ENCODE results near the gene DCBLD1.

The DCBLD1 gene

DNA sequence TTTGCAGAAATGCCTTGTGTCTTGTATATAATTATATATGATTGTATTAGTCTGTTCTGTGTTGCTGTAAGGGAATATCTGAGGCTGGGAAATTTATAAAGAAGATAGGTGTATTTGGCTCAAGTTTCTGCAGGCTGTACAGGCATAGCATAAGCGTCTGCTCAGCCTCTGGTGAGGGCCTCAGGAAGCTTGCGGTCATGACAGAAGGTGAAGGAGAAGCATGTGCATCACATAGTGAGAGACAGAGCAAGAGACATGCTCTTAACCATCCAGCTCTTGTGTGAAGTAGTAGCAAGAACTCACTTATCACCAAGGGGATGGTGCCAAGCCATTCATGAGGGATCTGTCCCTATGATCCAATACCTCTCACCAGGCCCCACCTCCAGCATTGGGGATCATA is 6.5 kb downstream of the DCBLD1 start:
- H3K9me3 ChIP-seq = no peaks in the 10 kb centered on the region
- no peak overlapping the region for H3K27ac ChIP-seq
- peaks cover 0 to 9% (median 6%) of the 10 kb centered on the region in 4 donors for H3K4me1 ChIP-seq
- intact Hi-C loops (cut with DNase I; ENCODE audit: low total_unique reads) = no loop called here
- no peaks in the 10 kb centered on the region for H3K27me3 ChIP-seq
- no peak for DNase-seq
- H3K4me3 ChIP-seq = no peak overlapping the region
- no peak for TF ChIP-seq CTCF (IDR thresholded peaks at IDR 0.05)
- no peaks in the 10 kb centered on the region for H3K36me3 ChIP-seq

DNA sequence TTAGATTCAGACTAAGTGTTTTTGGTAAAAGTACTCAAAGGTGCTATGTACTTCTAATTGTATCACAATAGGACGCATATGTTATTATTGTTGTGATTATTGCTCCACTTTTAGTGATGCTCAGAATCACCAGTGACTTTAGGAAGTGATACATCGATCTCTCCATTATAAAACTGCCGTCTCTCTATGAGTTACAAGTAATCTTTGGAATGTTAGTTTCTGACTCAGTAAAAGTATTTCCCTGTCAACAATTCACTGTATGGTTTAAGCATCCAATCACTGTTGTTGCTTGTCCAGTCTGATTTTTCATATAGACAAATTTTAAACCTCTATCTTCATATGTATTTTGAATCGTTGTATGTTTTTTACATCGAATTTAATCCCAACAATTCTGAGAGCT is 9.4 kb downstream of the DCBLD1 start:
- H3K36me3 ChIP-seq = no peaks in the 10 kb centered on the region
- no peak overlapping the region for H3K27ac ChIP-seq
- peaks cover 0 to 6% (median 0%) of the 10 kb centered on the region in 4 donors for H3K4me1 ChIP-seq
- no peak for TF ChIP-seq CTCF (IDR thresholded peaks at IDR 0.05)
- H3K9me3 ChIP-seq = no peaks in the 10 kb centered on the region
- H3K4me3 ChIP-seq = no peak overlapping the region
- H3K27me3 ChIP-seq = no peaks in the 10 kb centered on the region
- no peak for DNase-seq
- intact Hi-C loops (cut with DNase I; ENCODE audit: low total_unique reads) = no loop called here

GRCh38 chr6:117493470-117493869 is 11.0 kb downstream of the DCBLD1 start:
- DNase-seq = no peak
- Histone ChIP-seq H3K27ac (no peak overlapping the region), H3K9me3 (no peaks in the 10 kb centered on the region), H3K27me3 (no peaks in the 10 kb centered on the region), H3K4me3 (no peak overlapping the region), H3K4me1 (peaks cover 0 to 18% (median 2%) of the 10 kb centered on the region in 4 donors), H3K36me3 (no peaks in the 10 kb centered on the region)
- intact Hi-C loops (cut with DNase I; ENCODE audit: low total_unique reads) = no loop called here
- no peak for TF ChIP-seq CTCF (IDR thresholded peaks at IDR 0.05)

DNA sequence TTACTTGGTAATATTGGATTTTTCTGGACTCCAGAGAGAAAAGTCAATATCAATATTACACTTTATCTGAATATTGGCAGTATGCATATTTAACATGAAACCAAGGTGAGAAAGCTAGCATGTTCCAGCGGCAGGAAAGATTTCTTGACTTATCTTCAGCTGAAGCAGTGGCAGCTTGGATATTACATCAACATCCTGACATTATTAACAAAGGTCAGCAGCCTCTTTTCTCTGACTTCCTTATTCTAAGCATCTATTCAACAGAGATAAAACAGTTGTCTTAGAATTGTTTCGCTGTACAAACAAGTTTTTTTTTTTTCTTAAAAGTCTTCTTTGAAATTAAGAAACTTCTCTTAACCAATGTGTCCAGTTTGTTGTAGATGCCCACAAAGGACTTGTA is 11.8 kb downstream of the DCBLD1 start:
- intact Hi-C loops (cut with DNase I; ENCODE audit: low total_unique reads) = no loop called here
- Histone ChIP-seq H3K4me3 (no peak overlapping the region), H3K27me3 (no peaks in the 10 kb centered on the region), H3K9me3 (no peaks in the 10 kb centered on the region), H3K27ac (no peak overlapping the region), H3K36me3 (no peaks in the 10 kb centered on the region), H3K4me1 (peaks cover 0 to 23% (median 2%) of the 10 kb centered on the region in 4 donors)
- no peak for TF ChIP-seq CTCF (IDR thresholded peaks at IDR 0.05)
- DNase-seq = no peak

- no peak overlapping the region for H3K4me3 ChIP-seq
- no peak for TF ChIP-seq CTCF (IDR thresholded peaks at IDR 0.05)
- no peaks in the 10 kb centered on the region for H3K36me3 ChIP-seq
- no peak overlapping the region for H3K27ac ChIP-seq
- H3K9me3 ChIP-seq = no peaks in the 10 kb centered on the region
- no peak for DNase-seq
- no peaks in the 10 kb centered on the region for H3K27me3 ChIP-seq
- intact Hi-C loops (cut with DNase I; ENCODE audit: low total_unique reads) = no loop called here
- H3K4me1 ChIP-seq = peaks cover 0 to 23% (median 2%) of the 10 kb centered on the region in 4 donors
Measured at GRCh38 chr6:117494694-117495318, 12.3 kb downstream of the DCBLD1 start.

DNA sequence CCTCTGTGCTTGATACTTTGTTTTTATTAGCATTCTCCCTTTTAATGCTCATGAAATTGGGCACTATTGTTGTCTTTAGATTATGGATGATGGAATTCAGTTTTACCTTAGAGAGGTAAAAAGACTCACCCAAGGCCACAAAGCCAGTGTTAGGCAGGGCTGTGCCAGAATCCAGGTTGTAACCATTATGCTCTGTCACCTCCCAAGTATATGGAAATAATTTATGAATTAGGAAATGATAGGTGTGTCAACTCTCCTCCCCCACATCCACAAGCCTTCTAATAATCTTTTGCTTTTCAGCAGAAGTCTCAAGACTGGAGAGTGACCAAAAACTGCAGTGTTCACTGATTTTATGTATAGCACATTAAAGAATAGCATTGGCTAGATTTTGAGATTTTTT is 13.0 kb downstream of the DCBLD1 start:
- no peak for DNase-seq
- peaks cover 0 to 23% (median 2%) of the 10 kb centered on the region in 4 donors for H3K4me1 ChIP-seq
- no peak overlapping the region for H3K27ac ChIP-seq
- no peak for TF ChIP-seq CTCF (IDR thresholded peaks at IDR 0.05)
- no peaks in the 10 kb centered on the region for H3K9me3 ChIP-seq
- no peaks in the 10 kb centered on the region for H3K27me3 ChIP-seq
- H3K36me3 ChIP-seq = no peaks in the 10 kb centered on the region
- intact Hi-C loops (cut with DNase I; ENCODE audit: low total_unique reads) = no loop called here
- no peak overlapping the region for H3K4me3 ChIP-seq
